ENCODE data around the gene DNAH14.
"Not testable (repeated sequence)": the region's sequence is repeated elsewhere in the genome, so short reads cannot be mapped to it uniquely, and the experiment has no call there.

Gene DNAH14

DNA sequence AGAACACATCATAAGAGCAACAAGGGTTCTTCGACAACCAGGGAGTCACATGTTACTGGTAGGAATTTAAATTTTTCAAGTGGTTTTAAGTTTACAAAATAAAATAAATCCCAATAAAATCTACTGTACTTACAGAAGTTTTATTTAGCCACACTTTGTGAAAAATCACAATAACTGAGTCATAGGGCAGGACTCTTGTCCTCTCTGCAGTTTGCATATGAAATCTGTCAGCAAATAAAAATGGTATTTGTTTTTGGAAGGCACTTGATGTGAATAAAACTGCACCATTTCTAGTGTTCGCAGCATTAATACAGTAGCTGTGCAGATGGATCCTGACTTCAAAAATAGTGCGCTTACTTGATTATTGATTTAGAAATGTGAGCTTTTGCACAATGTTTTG, 348.0 kb downstream of the DNAH14 start:
- DNase-seq = no peak

- no peak for DNase-seq
Observed at GRCh38 chr1:225280563-225280962, 351.1 kb downstream of the DNAH14 start.

- DNase-seq = no peak
Observed at GRCh38 chr1:225290244-225290643, 360.8 kb downstream of the DNAH14 start.

- DNase-seq = no peak
Observed at GRCh38 chr1:225299624-225300023, 370.1 kb downstream of the DNAH14 start.

DNA sequence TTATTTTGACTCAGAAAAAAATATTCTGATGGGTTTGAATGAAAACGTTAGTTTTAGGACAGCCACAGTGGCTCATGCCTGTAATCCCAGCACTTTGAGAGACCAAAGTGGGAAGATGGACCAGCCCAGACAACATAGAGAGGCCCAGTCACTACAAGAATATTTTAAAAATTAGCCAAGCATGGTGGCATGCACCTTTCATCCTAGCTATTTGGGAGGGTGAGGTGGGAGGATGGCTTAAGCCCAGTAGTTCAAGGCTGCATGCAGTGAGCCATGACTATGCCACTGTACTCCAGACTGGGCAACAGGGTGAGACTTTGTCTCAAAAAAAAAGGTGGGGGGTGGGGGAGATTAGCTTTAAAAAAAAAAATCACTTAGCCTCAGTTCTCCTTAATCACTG, 370.9 kb downstream of the DNAH14 start:
- DNase-seq = no peak

GRCh38 chr1:225304996-225305395, 375.5 kb downstream of the DNAH14 start:
- no peak for DNase-seq

DNA sequence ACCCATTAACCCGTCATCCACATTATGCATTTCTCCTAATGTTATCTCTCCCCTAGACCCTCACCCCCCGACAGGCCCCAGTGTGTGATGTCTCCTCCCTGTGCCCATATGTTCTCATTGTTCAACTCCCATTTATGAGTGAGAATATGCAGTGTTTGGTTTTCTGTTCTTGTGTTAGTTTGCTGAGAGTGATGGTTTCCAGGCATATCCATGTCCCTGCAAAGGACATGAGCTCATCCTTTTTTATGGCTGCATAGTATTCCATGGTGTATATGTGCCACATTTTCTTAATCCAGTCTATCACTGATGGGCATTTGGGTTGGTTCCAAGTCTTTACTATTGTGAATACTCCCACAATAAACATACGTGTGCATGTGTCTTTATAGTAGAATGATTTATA, 381.1 kb downstream of the DNAH14 start:
- DNase-seq = not testable (repeated sequence)

GRCh38 chr1:225318706-225319575, 389.5 kb downstream of the DNAH14 start:
- no peak for DNase-seq

GRCh38 chr1:225319871-225320270, 390.4 kb downstream of the DNAH14 start:
- no peak for DNase-seq

DNA sequence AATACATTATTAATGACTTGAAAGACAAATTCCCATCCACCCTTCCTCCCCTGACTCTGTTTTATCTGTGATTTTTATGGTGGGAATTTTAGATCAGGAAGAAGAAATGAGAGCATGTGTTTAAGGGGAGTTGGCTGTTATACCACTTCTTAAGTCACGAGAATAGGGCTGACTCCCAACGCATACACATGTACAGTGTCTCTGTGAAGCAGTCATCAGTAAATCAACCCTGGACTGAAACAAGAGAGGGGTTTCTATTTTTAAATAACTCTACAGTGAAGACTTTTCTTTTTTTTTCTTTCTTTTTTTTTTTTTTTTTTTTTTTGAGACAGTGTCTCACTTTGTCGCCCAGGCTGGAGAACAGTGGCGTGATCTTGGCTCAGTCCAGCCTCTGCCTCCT, 392.3 kb downstream of the DNAH14 start:
- DNase-seq = no peak

DNA sequence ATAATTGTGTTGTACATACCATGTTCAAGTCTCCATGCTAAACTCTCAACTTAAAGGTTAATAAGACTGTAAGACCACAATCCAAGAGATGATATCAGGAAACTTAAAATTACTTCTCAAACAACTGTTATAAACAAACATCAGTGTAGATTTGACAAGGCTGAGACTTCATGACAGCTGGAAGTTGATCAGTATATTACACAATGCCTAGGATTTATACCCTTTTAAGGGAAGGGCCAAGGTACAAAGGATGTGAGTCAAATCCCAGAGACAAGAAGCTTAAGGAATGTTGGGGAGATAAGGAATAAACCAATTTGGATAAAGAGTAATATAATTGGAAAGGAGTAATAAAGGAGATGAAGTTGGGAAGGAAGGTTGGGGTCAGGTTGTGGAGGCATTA, 399.6 kb downstream of the DNAH14 start:
- DNase-seq = no peak

DNA sequence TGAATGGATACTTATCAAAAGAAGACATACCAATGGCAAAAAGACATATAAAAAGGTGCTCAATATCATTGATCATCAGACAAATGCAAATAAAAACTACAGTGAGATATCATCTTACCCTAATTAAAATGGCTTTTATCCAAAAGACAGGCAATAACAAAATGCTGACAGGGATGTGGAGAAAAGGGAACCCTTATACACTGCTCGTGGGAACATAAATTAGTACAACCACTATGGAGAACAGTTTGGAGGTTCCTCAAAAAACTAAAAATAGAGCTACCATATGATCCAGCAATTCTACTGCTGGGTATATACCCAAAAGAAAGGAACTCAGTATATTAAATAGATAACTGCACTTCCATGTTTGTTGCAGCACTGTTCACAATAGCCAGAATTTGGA, 400.5 kb downstream of the DNAH14 start:
- not testable (repeated sequence) for DNase-seq

DNA sequence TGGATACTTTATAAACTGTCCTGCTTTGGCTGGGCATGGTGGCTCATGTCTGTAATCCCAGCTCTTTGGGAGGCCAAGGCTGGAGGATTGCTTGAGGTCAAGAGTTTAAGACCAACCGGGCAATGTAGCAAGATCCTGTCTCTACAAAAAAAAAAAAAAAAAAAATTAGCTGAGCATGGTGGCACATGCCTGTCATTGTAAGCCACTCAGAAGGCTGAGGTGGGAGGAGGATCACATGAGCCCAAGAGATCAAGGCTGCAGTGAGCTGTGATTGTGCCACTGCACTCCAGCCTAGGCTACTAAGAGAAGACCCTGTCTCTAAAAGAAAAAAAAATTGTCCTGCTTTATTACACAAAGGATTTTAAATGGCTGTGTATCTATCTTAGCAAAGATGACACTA, 403.2 kb downstream of the DNAH14 start:
- no peak for DNase-seq

DNA sequence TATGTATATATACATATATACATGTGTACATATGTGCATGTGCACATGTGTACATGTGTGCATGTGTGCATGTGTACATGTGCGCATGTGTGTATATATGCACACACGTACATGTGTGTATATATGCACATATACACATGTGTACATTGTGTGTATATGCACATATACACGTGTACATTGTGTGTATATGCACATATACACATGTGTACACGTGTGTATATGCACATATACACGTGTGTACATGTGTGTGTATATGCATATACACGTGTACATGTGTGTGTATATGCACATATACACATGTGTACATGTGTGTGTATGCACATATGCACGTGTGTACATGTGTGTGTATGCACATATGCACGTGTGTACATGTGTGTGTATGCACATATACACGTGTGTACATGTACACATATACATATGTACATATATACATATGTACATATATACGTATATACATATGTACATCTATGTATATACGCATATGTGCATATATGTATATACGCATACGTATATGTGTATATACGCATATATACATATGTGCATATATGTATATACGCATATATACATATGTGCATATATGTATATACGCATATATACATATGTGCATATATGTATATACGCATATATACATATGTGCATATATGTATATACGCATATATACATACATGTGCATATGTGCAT, 405.8 kb downstream of the DNAH14 start:
- not testable (repeated sequence) for DNase-seq

DNA sequence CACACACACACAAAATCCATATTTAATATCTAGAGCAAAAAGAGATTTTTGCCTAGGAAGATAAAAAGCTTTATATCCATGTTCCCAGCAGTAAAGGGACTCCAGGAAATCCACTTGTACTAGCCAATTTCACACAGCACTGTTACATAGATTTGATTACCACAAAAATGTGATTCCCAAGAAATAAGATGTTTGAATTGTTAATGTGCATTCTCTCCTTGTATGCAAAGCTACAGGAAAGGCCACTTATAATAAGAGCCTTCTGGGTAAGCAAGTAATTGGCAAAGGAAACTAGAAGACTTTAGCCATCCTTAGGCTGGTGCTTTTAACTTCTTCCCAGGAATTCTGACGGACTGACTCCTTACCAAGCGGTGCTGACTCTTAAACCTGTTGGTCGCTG, 409.1 kb downstream of the DNAH14 start:
- DNase-seq = no peak

GRCh38 chr1:225341642-225342041, 412.2 kb downstream of the DNAH14 start:
- DNase-seq = no peak

DNA sequence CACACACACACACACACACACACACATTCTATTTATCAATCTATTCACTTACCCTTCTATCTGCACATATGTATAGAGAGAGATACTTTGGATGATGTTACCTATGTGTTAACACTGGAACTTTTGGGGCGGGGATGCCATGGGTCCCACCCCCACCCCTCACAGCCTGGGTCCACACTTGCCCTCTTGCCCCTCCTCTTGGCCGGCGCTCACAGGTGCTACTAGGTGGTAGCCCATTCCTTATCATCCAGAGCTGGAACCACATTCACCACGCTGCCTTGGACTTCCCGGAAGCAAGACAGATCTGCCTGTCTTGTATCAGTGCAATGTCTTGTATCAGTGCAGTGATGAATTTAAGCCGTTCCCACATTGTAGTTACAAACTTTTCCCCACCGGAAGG, 413.2 kb downstream of the DNAH14 start:
- no peak for DNase-seq

GRCh38 chr1:225343618-225344017, 414.1 kb downstream of the DNAH14 start:
- DNase-seq = no peak

DNA sequence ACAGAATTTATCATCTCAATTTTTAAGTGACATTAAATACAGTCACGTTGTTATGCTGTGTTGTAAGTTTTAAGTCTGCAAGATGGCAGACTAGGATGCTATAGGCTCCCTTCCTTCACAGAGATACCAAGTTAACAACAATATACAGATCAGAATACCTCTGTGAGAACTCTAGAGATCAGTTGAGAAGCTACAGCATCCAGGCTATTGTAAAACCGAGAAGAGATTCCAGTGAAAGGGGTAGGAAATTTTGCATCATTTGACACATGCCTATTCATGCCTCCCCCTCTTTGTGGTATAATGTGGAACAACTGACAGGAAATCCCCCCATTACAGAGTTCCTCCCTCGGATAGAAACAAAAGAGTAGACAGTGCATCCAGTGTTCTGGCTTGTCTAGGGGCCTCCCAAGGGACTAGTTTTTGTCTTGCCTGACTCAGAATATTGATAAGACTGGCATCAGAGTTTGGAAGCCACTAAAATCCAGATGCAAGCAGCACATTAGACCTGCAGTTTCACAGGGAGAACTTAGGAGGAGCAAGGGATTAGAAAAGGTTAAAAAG, 417.7 kb downstream of the DNAH14 start:
- no peak for DNase-seq

- no peak for DNase-seq
Observed at GRCh38 chr1:225348400-225348799, 418.9 kb downstream of the DNAH14 start.

- no peak for DNase-seq
Observed at GRCh38 chr1:225349826-225350225, 420.4 kb downstream of the DNAH14 start.

GRCh38 chr1:225350872-225351271, 421.4 kb downstream of the DNAH14 start:
- DNase-seq = no peak

- no peak for DNase-seq
Observed at GRCh38 chr1:225354906-225355305, 425.4 kb downstream of the DNAH14 start.

DNA sequence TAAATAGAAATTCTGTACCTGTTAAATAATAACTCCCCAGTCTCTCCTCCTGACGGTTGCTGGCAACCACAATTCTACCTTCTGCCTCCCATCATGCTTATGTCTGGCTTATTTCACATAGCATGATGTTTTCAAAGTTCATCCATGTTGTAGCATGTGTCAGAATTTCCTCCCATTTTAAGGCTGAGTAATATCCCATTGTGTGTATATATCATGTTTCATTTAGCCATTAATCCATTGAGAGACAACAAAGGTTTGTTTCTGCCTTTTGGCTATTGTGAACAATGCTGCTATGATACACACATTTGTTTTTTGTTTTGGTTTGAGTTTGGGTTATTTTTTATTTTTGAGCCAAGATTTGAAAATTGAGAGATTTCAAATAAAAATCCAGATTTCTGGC, 426.4 kb downstream of the DNAH14 start:
- DNase-seq = no peak

Measured in right hindlimb (tissue), 1 donor.